ENCODE measurements around the gene KRT85. TPM values are rescaled to one million over a fixed set of nuclear protein-coding genes. Genes with fewer than 3 reads are reported as not detected.
"Not testable (repeated sequence)": the region's sequence is repeated elsewhere in the genome, so short reads cannot be mapped to it uniquely, and the experiment has no call there.

KRT85 gene
- total RNA-seq, 1 donor from 2014 or later, result not detected

GRCh38 chr12:52346593-52346992 is 20.7 kb downstream of the KRT85 start:
- H3K4me1 Mint-ChIP-seq, result peaks cover 2% of the 10 kb centered on the region
- H3K4me3 Mint-ChIP-seq, result no peak overlapping the region
- H3K4me2 ChIP-seq, result no peak overlapping the region
- H3K27me3 Mint-ChIP-seq (ENCODE audit: insufficient read depth, low read depth), result peaks cover 13% of the 10 kb centered on the region
- no peak overlapping the region for H3K27ac ChIP-seq
- H4K20me1 ChIP-seq (ENCODE audit: low read depth), result no peaks in the 10 kb centered on the region
- no peaks in the 10 kb centered on the region for H3K79me2 ChIP-seq (ENCODE audit: low read depth)
- DNase-seq (ENCODE audit: low spot score), result no peak
- no peaks in the 10 kb centered on the region for H3K36me3 ChIP-seq
- no peak overlapping the region for H2AFZ ChIP-seq (replicated peaks)
- no peak overlapping the region for H3K27ac Mint-ChIP-seq
- no peaks in the 10 kb centered on the region for H3K27me3 ChIP-seq
- no peaks in the 10 kb centered on the region for H3K4me1 ChIP-seq
- no peaks in the 10 kb centered on the region for H3K9me3 ChIP-seq (ENCODE audit: low read depth)
- H3K9ac ChIP-seq, result no peak overlapping the region
- H3K36me3 Mint-ChIP-seq, result no peaks in the 10 kb centered on the region
- no peak overlapping the region for H3K4me3 ChIP-seq
- TF ChIP-seq CTCF (IDR thresholded peaks at IDR 0.05) (no peak), EZH2phosphoT487 (IDR thresholded peaks at IDR 0.05) (no peak), EZH2 (IDR thresholded peaks at IDR 0.05) (no peak)
- H3F3A ChIP-seq (ENCODE audit: low read depth), result no peaks in the 10 kb centered on the region
- H3K9me3 Mint-ChIP-seq, result peaks cover 8% of the 10 kb centered on the region

GRCh38 chr12:52345041-52345440 is 22.2 kb downstream of the KRT85 start:
- not testable (repeated sequence) for H2AFZ ChIP-seq (replicated peaks); DNase-seq (ENCODE audit: low spot score); H3K27ac Mint-ChIP-seq; H3K9me3 Mint-ChIP-seq; H3K36me3 Mint-ChIP-seq; H3K4me2 ChIP-seq; H3K4me3 ChIP-seq; H3K79me2 ChIP-seq (ENCODE audit: low read depth); H3K9ac ChIP-seq; H4K20me1 ChIP-seq (ENCODE audit: low read depth); H3K4me1 ChIP-seq; H3K36me3 ChIP-seq; H3F3A ChIP-seq (ENCODE audit: low read depth); H3K9me3 ChIP-seq (ENCODE audit: low read depth); H3K4me3 Mint-ChIP-seq; H3K4me1 Mint-ChIP-seq; H3K27ac ChIP-seq; H3K27me3 ChIP-seq
- peaks cover 13% of the 10 kb centered on the region for H3K27me3 Mint-ChIP-seq (ENCODE audit: insufficient read depth, low read depth)

- Histone ChIP-seq H3K79me2 (ENCODE audit: low read depth) (no peaks in the 10 kb centered on the region), H3K4me2 (no peak overlapping the region), H3K36me3 (no peaks in the 10 kb centered on the region), H3K27me3 (no peaks in the 10 kb centered on the region), H3K27ac (no peak overlapping the region), H3K4me3 (no peak overlapping the region), H3K9me3 (ENCODE audit: low read depth) (no peaks in the 10 kb centered on the region), H3F3A (ENCODE audit: low read depth) (no peaks in the 10 kb centered on the region), H3K4me1 (no peaks in the 10 kb centered on the region), H4K20me1 (ENCODE audit: low read depth) (no peaks in the 10 kb centered on the region), H3K9ac (no peak overlapping the region), H2AFZ (replicated peaks) (no peak overlapping the region)
- no peak overlapping the region for H3K27ac Mint-ChIP-seq
- H3K4me1 Mint-ChIP-seq, result no peaks in the 10 kb centered on the region
- H3K9me3 Mint-ChIP-seq, result peaks cover 8% of the 10 kb centered on the region
- TF ChIP-seq EZH2 (IDR thresholded peaks at IDR 0.05) (no peak), CTCF (IDR thresholded peaks at IDR 0.05) (no peak), EZH2phosphoT487 (IDR thresholded peaks at IDR 0.05) (no peak)
- H3K4me3 Mint-ChIP-seq, result no peak overlapping the region
- no peaks in the 10 kb centered on the region for H3K36me3 Mint-ChIP-seq
- H3K27me3 Mint-ChIP-seq (ENCODE audit: insufficient read depth, low read depth), result peaks cover 13% of the 10 kb centered on the region
- DNase-seq (ENCODE audit: low spot score), result no peak
These were observed 23.2 kb downstream of the KRT85 start for GRCh38 chr12:52344111-52344510.

- H3K4me1 ChIP-seq, result no peaks in the 10 kb centered on the region
- H3F3A ChIP-seq (ENCODE audit: low read depth), result no peaks in the 10 kb centered on the region
- H3K79me2 ChIP-seq (ENCODE audit: low read depth), result no peaks in the 10 kb centered on the region
- DNase-seq (ENCODE audit: low spot score), result no peak
- H3K4me3 ChIP-seq, result no peak overlapping the region
- no peaks in the 10 kb centered on the region for H3K9me3 ChIP-seq (ENCODE audit: low read depth)
- TF ChIP-seq CTCF (IDR thresholded peaks at IDR 0.05) (no peak), EZH2 (IDR thresholded peaks at IDR 0.05) (no peak), EZH2phosphoT487 (IDR thresholded peaks at IDR 0.05) (no peak)
- Mint-ChIP-seq H3K4me3 (no peak overlapping the region), H3K9me3 (peaks cover 8% of the 10 kb centered on the region), H3K27ac (no peak overlapping the region), H3K4me1 (no peaks in the 10 kb centered on the region), H3K27me3 (ENCODE audit: insufficient read depth, low read depth) (peaks cover 13% of the 10 kb centered on the region), H3K36me3 (no peaks in the 10 kb centered on the region)
- H3K27ac ChIP-seq, result no peak overlapping the region
- no peak overlapping the region for H3K9ac ChIP-seq
- H4K20me1 ChIP-seq (ENCODE audit: low read depth), result no peaks in the 10 kb centered on the region
- no peaks in the 10 kb centered on the region for H3K27me3 ChIP-seq
- no peak overlapping the region for H3K4me2 ChIP-seq
- H2AFZ ChIP-seq (replicated peaks), result no peak overlapping the region
- no peaks in the 10 kb centered on the region for H3K36me3 ChIP-seq
These were observed 23.7 kb downstream of the KRT85 start for GRCh38 chr12:52343550-52343949.

Measured in neural progenitor cell (in vitro differentiated cells).